Measurements from ENCODE around the gene NPL.

DNA sequence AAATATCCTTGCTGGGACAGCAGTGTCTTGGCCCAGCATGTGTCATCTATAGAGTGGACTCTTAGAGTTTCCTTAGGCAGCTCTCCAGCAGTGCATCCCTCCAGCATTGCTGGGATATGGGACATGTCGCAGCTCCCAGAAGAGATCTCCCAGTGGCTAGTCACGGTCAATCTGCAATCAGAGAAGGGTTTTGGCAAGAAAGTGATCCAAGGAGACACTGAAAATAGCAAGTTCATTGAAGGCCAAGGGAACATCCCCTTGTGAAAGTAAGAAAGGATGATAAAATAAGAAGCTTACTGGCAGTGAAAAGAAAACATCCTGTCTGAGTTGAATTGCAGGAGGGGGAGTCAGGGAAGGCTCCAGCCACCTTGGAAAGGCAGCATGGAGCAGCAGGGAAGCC lies 19.3 kb upstream of the NPL start:
- TF ChIP-seq, protein P1, sequence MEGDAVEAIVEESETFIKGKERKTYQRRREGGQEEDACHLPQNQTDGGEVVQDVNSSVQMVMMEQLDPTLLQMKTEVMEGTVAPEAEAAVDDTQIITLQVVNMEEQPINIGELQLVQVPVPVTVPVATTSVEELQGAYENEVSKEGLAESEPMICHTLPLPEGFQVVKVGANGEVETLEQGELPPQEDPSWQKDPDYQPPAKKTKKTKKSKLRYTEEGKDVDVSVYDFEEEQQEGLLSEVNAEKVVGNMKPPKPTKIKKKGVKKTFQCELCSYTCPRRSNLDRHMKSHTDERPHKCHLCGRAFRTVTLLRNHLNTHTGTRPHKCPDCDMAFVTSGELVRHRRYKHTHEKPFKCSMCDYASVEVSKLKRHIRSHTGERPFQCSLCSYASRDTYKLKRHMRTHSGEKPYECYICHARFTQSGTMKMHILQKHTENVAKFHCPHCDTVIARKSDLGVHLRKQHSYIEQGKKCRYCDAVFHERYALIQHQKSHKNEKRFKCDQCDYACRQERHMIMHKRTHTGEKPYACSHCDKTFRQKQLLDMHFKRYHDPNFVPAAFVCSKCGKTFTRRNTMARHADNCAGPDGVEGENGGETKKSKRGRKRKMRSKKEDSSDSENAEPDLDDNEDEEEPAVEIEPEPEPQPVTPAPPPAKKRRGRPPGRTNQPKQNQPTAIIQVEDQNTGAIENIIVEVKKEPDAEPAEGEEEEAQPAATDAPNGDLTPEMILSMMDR (conservative IDR thresholded peaks at IDR 0.05; ENCODE audit: low read length), result no peak
- no peak for TF ChIP-seq EZH2phosphoT487 (IDR thresholded peaks at IDR 0.05; ENCODE audit: borderline replicate concordance)
